ENCODE results near the gene PTGS2. TPM values are rescaled to one million over a fixed set of nuclear protein-coding genes. Genes with fewer than 3 reads are reported as not detected.
"Not testable (repeated sequence)": the region's sequence is repeated elsewhere in the genome, so short reads cannot be mapped to it uniquely, and the experiment has no call there.

Gene PTGS2
- polyA plus RNA-seq, 3 donors, result 39.2 to 159 (median 113) TPM

- no peak overlapping the region for H3K9ac ChIP-seq (ENCODE audit: insufficient read depth, low read length, poor library complexity, severe bottlenecking)
- Mint-ChIP-seq H3K27ac (peak overlapping the region; percentile 86 to 95 (median 91)), H3K27me3 (ENCODE audit: low read depth in 3 of 3) (peaks cover 0 to 10% (median 0%) of the 10 kb centered on the region in 3 donors), H3K9me3 (peaks cover 4 to 16% (median 8%) of the 10 kb centered on the region in 7 donors), H3K36me3 (peaks cover 4 to 9% of the 10 kb centered on the region in 2 donors), H3K4me3 (peak overlapping the region in 1 of 2 donors; percentile 53), H3K4me1 (peaks cover 55% of the 10 kb centered on the region)
- WGBS (ENCODE audit: insufficient coverage), result 0% methylated on average over 2 of the region's 2 CpGs
- DNase-seq, result peak; percentile 36 to 68 (median 63)
- no peaks in the 10 kb centered on the region for H3K9me3 ChIP-seq (replicated peaks in 1 of 2; ENCODE audit: control insufficient read depth in 1 of 2, insufficient read depth in 1 of 2, low read length in 2 of 2)
- no peak for TF ChIP-seq CTCF (IDR thresholded peaks at IDR 0.05)
- peaks cover 58% of the 10 kb centered on the region in 2 donors for H3K4me1 ChIP-seq (ENCODE audit: control insufficient read depth in 1 of 2, insufficient read depth in 2 of 2, low read length in 2 of 2)
- peak overlapping the region; percentile 2 for H3K4me2 ChIP-seq (replicated peaks; ENCODE audit: extremely low read depth, low read length, poor library complexity, severe bottlenecking)
- intact Hi-C loops (cut with micrococcal nuclease), result no loop called here
- peak overlapping the region in 1 of 3 experiments; percentile 2 for H3K4me3 ChIP-seq (replicated peaks in 1 of 3; ENCODE audit: low read depth in 2 of 3, low read length in 3 of 3)
- no peaks in the 10 kb centered on the region for H3K36me3 ChIP-seq (replicated peaks in 1 of 2; ENCODE audit: control insufficient read depth in 1 of 2, insufficient read depth in 2 of 2, low read length in 2 of 2)
- no peaks in the 10 kb centered on the region for H4K20me1 ChIP-seq (ENCODE audit: insufficient read depth, low read length)
- H3K27ac ChIP-seq (ENCODE audit: low read depth in 1 of 2, low read length in 2 of 2), result peak overlapping the region in 1 of 2 donors; percentile 63
- H2AFZ ChIP-seq (ENCODE audit: insufficient read depth, low read depth, low read length, poor library complexity, severe bottlenecking), result no peak overlapping the region
- no peaks in the 10 kb centered on the region for H3K79me2 ChIP-seq (ENCODE audit: insufficient read depth, low read length)
- H3K27me3 ChIP-seq (ENCODE audit: control insufficient read depth in 2 of 2, insufficient read depth in 2 of 2, low read length in 2 of 2), result no peaks in the 10 kb centered on the region
These were observed 26.9 kb downstream of the PTGS2 start for GRCh38 chr1:186653312-186653711.

GRCh38 chr1:186648613-186649012, 31.6 kb downstream of the PTGS2 start:
- Histone ChIP-seq H3K79me2 (ENCODE audit: insufficient read depth, low read length) (no peaks in the 10 kb centered on the region), H2AFZ (ENCODE audit: insufficient read depth, low read depth, low read length, poor library complexity, severe bottlenecking) (no peak overlapping the region), H3K9ac (ENCODE audit: insufficient read depth, low read length, poor library complexity, severe bottlenecking) (no peak overlapping the region), H3K9me3 (replicated peaks in 1 of 2; ENCODE audit: control insufficient read depth in 1 of 2, insufficient read depth in 1 of 2, low read length in 2 of 2) (no peaks in the 10 kb centered on the region), H4K20me1 (ENCODE audit: insufficient read depth, low read length) (no peaks in the 10 kb centered on the region), H3K27me3 (ENCODE audit: control insufficient read depth in 2 of 2, insufficient read depth in 2 of 2, low read length in 2 of 2) (no peaks in the 10 kb centered on the region), H3K4me1 (ENCODE audit: control insufficient read depth in 1 of 2, insufficient read depth in 2 of 2, low read length in 2 of 2) (peaks cover 19 to 20% of the 10 kb centered on the region in 2 donors), H3K4me2 (replicated peaks; ENCODE audit: extremely low read depth, low read length, poor library complexity, severe bottlenecking) (no peak overlapping the region), H3K36me3 (replicated peaks in 1 of 2; ENCODE audit: control insufficient read depth in 1 of 2, insufficient read depth in 2 of 2, low read length in 2 of 2) (no peaks in the 10 kb centered on the region), H3K4me3 (replicated peaks in 1 of 3; ENCODE audit: low read depth in 2 of 3, low read length in 3 of 3) (no peak overlapping the region), H3K27ac (ENCODE audit: low read depth in 1 of 2, low read length in 2 of 2) (no peak overlapping the region)
- no peak overlapping the region for H3K27ac Mint-ChIP-seq
- peaks cover 0 to 5% (median 1%) of the 10 kb centered on the region in 3 donors for H3K27me3 Mint-ChIP-seq (ENCODE audit: low read depth in 3 of 3)
- no peak for DNase-seq
- H3K36me3 Mint-ChIP-seq, result peaks cover 3 to 5% of the 10 kb centered on the region in 2 donors
- no peak overlapping the region for H3K4me3 Mint-ChIP-seq
- peaks cover 0 to 7% (median 2%) of the 10 kb centered on the region in 7 donors for H3K9me3 Mint-ChIP-seq
- TF ChIP-seq CTCF (IDR thresholded peaks at IDR 0.05), result no peak
- H3K4me1 Mint-ChIP-seq, result peaks cover 16% of the 10 kb centered on the region
- intact Hi-C loops (cut with micrococcal nuclease), result no loop called here
- WGBS (ENCODE audit: insufficient coverage), result no CpG with 5 or more reads among the region's 4 CpGs

- not testable (repeated sequence) for H3K79me2 ChIP-seq (ENCODE audit: insufficient read depth, low read length)
These were observed 32.2 kb downstream of the PTGS2 start for GRCh38 chr1:186647985-186648384.

More at GRCh38 chr1:186647985-186648384, 32.2 kb downstream of the PTGS2 start:
- H3K4me3 Mint-ChIP-seq; H3K27ac Mint-ChIP-seq; H4K20me1 ChIP-seq (ENCODE audit: insufficient read depth, low read length); H3K36me3 Mint-ChIP-seq; H3K9ac ChIP-seq (ENCODE audit: insufficient read depth, low read length, poor library complexity, severe bottlenecking); H3K27me3 ChIP-seq (ENCODE audit: control insufficient read depth in 2 of 2, insufficient read depth in 2 of 2, low read length in 2 of 2); H3K4me2 ChIP-seq (replicated peaks; ENCODE audit: extremely low read depth, low read length, poor library complexity, severe bottlenecking); DNase-seq; H3K27me3 Mint-ChIP-seq (ENCODE audit: low read depth in 3 of 3); H3K27ac ChIP-seq (ENCODE audit: low read depth in 1 of 2, low read length in 2 of 2); H2AFZ ChIP-seq (ENCODE audit: insufficient read depth, low read depth, low read length, poor library complexity, severe bottlenecking); H3K9me3 Mint-ChIP-seq; H3K4me3 ChIP-seq (replicated peaks in 1 of 3; ENCODE audit: low read depth in 2 of 3, low read length in 3 of 3); H3K36me3 ChIP-seq (replicated peaks in 1 of 2; ENCODE audit: control insufficient read depth in 1 of 2, insufficient read depth in 2 of 2, low read length in 2 of 2); H3K9me3 ChIP-seq (replicated peaks in 1 of 2; ENCODE audit: control insufficient read depth in 1 of 2, insufficient read depth in 1 of 2, low read length in 2 of 2); intact Hi-C loops (cut with micrococcal nuclease): not testable (repeated sequence)
- peaks cover 17 to 19% of the 10 kb centered on the region in 2 donors for H3K4me1 ChIP-seq (ENCODE audit: control insufficient read depth in 1 of 2, insufficient read depth in 2 of 2, low read length in 2 of 2)
- WGBS (ENCODE audit: insufficient coverage), result no CpG with 5 or more reads among the region's 4 CpGs
- H3K4me1 Mint-ChIP-seq, result peaks cover 15% of the 10 kb centered on the region

All from CD14-positive monocyte (primary cell).